HL-60/S4 treated with retinoic acid at 250 ng/mL for 4 days and 3 days (cell line): ENCODE data around the gene SLC38A10.

ENCODE experiments used
- in situ Hi-C: fragments of 300-500 bp; cut with MboI; formaldehyde crosslinking; loops from 2 replicates; pipeline ENCODE4 v1.7.0; 2022; ENCODE audit warnings: low sequenced_read_pairs

SLC38A10 gene

DNA sequence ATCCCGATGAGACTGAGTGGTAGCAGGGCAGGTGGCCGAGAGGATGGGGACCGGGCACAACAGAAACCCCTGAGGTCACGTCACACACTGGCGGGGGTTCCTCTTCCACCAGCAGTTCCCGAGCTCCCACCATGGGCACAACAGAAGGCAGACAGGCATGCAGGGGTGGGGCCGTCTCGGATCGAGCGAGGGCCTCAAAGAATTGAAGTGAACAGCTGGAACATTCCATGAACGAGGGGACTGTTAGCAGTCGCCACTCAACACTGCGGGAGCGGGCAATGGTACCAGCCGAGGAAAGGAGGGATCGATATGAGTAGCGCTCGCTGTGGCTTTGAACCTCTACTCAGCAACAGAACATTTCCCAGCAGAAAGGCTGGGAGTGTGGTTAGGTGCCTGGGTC is 77.6 kb downstream of the SLC38A10 start:
- in situ Hi-C loops = no loop called here

DNA sequence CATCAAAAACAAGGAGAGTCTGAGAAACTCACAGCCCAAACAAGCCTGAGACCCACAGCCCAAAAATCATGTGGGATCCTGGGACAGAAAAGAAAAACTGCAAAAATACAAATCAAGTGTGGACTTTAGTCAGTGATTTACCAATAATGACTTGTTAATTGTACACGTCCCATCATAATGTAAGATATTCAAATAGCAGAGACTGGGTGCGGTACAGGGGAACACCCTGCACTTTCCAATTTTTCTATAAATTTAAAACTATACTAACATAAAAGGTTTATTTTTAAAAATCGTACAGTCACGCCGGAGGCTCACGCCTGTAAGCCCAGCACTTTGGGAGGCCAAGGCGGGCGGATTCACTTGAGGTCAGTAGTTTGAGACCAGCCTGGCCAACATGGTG is 81.1 kb downstream of the SLC38A10 start:
- in situ Hi-C loops = no loop called here

DNA sequence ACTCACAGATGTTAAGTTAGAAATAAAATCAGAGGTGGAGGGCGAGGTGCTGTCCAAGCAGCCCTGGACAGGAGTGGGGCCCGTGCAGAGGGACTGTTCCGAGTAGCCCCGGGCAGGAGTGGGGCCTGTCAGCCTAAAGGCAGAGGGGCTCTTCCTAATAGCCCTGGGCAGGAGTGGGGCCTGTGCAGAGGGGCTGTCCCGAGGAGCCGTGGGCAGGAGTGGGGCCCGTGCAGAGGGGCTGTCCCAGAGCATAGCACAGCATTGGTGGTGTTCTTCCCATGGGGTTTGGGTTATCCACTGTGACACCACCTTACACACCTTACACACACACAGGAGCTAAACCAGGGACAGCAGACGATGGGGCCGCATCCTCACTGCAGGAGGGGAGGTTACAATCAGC is 82.7 kb downstream of the SLC38A10 start:
- in situ Hi-C loops = no loop called here

DNA sequence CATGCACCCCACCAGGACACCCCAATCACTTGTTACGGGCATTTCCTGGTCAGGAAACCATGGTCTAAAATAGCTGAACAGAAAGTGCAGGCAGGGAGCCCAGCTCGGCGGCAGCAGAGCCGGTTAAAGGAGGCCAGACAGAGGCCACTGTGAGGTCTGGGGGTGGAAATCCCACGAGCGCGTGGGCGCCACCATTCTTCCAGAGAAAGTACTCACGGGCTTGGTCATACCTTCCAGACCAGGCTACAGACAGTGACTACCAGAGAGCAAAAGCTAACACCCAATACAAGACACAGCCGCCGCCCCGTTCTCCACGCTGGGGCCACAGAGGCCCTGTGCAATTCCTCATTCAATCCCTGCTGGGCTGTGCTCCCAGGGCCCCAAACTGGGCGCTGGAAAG is 84.2 kb downstream of the SLC38A10 start:
- in situ Hi-C loops = no loop called here

DNA sequence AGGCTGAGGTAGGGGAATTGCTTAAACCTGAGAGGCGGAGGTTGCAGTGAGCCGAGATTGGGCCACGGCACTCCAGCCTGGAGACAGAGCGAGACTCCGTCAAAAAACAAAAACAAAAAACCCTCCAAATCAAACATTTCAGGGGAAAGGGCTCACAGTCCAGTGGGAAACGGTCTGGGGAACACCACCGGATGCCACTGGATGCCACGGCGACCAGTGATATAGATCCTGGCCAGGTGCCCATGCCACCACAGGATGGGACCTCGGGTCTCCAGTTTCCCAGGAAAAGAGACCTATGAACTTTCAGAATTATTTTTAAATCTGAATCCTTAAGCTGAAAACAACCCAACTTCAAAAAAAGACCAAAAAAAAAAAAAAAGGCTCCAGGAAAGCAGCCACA is 84.6 kb downstream of the SLC38A10 start:
- in situ Hi-C loops = no loop called here

DNA sequence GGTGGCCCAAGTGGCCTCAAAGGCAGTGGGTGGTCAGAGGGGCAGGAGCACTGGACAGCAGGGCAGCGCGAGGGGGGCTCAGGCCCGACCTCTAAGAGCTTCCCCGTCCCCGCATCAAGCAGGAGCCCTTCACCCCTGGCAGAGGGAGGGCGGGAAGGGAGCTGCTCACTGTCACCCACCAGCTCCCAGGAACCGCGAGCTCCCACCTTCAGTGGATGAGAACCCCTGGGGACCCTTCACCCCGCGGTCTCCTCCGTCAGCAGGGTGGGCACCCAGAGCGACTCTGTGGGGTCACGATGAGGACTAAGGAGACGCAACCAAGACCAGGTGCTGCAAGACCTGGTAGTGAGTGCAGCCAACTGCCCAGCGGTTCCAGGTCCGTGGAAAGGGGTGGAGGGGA is 86.0 kb downstream of the SLC38A10 start:
- in situ Hi-C loops = no loop called here

DNA sequence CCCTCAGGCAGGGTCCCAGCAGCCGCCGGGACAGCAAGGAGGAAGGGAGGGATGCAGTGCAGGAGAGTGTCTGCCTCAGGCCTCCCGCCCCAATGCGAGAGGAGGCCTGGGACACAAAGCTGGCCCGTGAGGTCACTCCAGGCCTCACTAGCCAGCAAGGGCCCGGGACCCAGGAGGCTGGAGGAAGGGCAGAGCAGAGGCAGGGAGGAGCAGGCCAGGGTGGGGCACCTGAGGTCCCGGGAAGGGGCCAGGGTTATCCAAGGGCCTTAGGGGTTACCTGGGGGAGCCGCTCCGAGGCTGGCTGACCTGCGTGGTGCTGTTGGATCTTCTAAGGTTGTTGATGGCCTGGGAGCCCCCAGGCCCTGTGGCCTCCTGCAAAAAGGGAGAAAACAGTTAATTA is 86.5 kb downstream of the SLC38A10 start:
- in situ Hi-C loops = no loop called here

DNA sequence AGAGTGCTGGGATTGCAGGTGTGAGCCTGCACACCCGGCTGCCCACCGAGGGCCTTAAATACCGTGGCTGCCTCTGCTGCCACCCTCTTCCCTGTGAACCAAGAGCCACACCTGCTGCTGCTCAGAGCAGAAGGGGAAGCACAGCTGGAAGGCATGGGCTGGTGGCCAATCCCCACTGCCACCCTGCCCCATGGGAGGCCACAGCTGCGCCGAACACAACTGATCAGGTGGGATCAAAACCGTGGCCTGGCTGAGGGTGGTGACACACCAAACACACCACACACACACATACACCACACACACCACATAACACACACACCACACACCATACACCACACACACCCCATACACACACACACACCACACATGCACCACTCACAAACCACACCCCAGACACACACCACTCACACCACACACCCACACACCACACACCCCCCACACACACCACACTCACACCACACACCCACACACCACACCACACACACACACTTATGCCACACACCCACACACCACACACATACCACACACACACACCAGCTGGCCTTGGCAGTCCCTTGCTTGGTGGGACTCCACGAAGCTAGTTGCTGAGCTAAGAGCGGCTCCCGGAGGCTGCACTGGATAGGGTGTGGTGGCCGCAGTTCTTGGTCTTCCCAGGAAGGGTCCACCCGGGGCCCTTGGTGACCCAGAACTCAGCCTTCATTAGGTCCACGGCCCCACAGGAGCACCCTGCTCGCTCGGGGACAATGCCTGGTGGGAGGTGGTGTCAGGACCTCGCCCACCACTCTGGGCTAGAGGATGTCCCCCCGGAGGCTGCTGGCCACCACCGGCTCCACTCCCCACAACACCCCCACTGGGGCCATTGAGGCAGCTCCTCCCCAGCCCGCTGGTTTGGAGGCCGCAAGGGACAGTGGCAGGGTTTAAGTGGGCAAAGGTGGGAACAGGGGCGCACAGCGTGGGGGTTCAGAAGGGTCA is 87.2 kb downstream of the SLC38A10 start:
- in situ Hi-C loops = no loop called here

DNA sequence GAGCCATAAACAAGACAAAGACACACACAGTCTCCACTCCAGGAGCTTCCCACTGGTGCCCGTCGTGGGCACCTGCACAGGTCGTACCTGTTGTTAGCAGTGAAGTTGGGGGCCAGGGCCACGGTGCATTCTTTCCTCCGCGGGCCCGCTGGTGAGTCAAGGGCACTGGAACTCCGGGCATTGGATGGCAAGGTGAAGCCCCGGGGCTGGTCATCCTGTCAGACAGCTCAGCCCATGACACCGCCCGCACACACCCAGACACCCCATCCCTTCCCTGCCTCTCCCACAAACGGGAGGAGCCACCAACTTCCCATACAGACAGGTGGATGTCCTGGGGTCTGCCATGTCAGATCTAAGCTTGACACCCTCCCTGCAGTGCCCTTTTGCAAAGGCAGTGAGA is 88.5 kb downstream of the SLC38A10 start:
- in situ Hi-C loops = no loop called here

DNA sequence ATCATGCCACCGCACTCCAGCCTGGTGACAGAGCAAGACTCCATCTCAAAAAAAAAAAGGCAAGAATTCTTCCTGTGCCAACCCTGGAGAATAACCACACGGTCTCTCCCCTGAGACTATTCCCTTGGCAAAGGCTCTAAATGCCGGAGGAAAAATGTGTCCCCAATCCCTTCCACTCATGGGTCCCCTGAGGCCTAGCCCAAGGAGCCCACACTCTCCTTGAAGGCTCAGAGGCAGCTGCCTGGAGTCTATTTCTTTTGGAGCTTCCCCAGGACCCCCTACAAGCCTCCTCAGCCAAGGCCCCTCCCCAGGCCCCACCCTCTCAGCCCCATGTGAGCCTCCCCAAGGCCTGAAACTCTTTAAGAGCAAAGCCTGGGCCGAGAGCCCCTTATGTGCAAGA is 88.9 kb downstream of the SLC38A10 start:
- in situ Hi-C loops = no loop called here

DNA sequence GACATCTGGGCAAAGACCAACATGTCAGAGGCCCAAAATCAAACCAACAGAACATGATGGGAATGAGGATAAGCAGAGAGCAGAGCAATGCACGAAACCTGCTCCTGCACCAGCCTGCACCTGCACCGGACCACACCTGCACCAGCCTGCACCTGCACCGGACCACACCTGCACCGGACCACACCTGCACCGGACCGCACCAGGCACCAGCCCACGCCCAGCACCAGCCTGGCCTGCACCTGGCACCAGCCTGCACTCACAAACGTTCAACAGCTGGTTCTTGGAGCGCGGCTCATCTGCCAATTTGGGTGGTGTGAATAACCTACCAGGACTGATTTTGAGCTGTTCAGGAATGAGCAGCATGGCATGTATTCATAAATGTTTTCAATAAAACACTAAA is 90.5 kb downstream of the SLC38A10 start:
- in situ Hi-C loops = no loop called here

DNA sequence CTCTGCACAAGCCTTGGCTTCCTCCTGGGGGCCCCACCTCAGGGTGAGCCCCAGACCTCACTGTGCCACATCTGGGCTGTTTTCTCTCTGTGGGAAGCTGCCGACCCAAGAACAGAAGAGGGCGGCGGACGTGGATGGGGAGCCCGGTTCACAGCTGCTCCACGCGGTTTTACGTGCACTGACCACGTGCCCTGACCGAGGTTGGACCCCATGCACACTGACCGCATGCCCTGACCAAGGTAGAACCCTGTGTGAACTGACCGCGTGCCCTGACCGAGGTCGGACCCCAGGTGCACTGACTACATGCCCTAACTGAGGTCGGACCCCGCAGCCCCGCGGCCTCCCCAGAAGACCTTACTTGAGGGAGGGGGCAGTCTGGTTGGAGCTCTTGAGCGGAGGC is 92.0 kb downstream of the SLC38A10 start:
- in situ Hi-C loops = no loop called here

DNA sequence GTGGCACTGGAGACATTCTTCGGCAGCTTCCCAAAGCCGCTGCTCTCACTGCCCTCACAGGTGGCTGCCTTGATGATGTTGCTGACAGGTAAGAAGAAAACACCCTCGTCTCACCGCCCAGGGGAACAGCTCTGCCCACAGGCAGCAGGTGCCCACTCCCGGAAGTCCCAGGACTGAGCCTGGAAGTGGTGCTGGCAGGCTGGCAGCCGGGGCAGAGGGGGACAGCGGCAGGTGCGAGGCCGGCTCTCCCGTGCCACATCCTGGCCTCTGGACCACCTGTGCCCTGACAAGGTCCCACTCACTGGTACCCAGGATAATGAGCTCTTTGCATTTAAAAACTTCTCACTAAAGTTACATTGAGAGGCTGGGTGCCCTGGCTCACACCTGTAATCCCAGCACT is 92.8 kb downstream of the SLC38A10 start:
- in situ Hi-C loops = no loop called here

DNA sequence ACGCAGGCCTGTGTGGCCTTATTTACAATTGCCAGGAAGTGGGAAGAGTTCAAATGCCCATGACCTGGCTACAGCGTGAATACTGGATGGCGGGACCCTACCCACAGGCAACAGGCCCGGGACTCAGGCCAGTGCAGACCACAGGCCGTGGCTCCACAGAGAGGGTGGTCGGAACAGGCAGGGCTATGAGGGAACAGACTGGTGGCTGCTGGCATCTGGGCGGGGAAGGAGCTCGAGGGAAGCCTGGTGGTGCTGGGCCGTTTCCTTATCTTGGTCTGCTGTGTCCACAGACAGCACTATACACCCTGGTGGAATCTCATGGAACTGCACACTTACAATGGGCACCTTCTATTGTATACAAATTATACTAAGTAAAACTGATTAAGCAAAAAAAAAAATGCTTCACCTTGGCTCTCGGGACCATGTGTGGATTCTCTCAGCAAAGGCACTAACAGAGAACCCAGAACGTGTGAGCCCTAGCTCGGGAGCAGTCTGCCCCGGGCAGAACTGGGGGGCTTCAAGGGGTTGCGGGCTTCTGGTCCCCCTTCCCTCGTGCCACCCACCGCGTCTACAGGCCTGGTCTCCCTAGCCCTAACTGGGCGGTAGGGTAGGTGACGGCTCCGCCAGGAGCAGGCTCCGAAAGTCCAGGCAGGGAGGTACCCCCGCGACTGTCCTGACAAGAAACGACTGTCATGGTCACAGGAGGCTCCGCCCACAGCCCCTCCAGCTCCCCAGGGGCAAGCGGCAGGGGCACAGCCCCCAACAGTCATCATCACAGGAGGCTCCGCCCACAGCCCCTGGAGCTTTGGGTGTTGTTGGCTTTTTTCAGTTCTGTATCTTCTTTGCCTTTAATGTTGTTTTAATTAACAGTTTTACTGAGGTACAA is 94.2 kb downstream of the SLC38A10 start:
- in situ Hi-C loops = no loop called here

DNA sequence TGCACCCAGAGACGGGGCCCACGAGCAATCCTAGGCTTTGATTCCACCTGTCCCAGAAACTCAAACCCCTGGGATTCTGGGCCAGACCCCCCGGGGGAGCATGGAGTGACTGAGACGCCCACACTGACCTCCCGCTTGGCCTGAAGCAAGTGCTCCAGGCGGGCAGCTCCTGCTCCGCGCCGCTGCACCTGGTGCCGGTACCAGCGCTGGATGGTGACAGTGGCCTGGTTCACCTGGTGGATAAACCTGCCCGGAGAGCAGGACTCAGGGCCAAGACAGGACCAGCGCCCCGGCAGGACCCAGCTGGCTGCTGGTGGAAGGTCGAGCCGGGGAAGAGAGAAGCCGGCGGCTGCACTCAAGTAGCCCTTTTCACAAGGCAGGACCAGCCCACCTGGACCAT is 94.9 kb downstream of the SLC38A10 start:
- in situ Hi-C loops = no loop called here

DNA sequence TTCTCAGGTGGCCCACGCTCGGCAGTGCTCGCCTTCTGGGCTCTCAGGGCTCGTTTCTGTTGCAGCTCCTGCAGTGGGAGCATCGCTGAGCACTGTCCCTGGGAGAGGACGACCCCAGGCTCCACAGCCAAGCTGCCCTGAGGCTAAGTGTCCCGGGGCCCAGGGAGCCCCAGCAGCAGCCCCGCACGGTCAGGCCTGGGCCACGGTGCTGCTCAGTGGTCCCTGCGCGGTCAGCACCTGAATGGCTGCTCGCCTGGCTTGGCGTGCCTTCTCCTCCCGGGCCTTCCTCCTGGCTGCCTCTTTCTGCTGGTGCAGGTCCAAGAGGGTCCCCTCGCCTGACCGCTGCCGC is 95.7 kb downstream of the SLC38A10 start:
- in situ Hi-C loops = no loop called here

DNA sequence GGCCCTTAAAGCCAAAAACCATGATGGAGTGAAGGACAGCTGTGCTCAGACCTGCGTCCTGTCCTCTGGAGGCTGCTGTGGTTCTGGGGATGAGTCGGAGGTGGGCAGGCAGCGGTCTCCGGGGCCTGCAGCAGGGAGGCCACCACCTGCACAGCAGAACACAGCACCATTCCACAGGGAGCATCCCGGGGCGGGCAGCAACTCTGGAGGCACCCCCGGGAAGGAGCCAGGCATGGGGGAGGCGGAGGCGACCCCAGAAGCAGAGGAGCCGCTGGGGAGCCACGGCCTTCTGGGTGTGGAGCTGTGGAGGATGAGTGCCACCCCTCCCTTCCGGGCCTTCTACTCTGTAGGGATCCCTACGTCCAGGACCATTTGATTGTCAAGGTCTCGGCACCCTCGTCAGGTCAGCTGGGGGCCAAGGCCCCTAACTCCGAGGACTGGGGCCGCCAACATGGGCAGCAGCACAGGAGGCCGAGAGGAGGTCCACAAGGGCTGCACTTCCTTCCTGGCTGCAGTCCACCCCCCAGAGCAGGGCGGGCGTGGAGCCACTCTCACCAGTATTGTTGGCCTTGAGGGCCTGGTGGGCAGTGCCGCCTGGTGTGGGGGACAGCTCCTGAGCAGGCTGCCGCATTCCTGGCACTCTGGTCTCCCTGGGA is 96.2 kb downstream of the SLC38A10 start:
- in situ Hi-C loops = no loop called here

DNA sequence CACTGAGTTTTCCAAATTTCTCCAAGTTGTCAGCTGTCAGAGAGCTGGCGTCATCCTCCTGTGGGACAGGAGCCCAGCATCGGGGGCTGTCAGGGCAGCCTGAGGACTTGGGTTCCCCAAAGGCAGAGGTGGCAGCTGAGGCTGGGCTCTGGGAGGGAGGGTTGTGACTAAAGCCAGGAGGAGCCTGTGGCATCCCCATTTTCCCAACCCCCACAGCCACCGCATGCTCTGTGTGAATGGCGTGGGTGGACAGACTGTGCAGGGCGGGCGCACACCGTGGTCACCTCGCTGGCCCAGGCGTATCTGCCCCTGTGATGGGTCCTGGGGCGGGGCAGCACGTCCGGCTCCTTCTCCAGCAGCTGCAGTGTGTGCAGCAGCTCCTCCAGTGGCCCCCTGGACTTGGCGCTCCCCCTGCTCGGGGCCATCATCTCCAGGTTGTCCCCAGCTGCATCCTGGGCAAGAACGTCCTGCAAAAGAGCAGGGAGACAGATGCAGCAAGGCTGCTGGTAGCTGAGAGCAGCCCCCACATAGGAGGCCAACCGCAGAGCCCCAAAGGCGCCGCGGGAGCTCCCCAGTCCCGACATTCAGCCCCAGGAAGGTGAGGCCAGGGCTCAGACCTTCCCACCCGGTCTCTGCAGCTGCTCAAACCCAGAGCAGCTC is 97.1 kb downstream of the SLC38A10 start:
- in situ Hi-C loops = no loop called here

DNA sequence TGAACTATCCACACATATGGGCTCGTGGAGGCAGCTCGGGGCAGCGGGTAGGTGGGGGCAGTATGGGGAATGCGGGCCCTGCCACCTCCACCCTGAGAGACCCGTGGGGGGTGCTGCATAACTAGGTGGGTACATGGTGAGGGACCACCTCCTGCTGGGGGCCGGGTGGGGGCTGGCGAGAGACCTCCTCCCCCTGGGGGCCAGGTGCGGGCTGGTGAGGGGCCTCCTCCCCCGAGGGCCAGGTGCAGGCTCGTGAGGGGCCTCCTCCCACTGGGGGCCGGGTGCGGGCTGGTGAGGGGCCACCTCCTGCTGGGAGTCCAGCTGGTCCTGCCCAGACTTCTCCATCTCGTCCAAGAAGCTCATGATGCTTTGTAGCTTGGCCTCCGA is 97.7 kb downstream of the SLC38A10 start:
- in situ Hi-C loops = no loop called here

DNA sequence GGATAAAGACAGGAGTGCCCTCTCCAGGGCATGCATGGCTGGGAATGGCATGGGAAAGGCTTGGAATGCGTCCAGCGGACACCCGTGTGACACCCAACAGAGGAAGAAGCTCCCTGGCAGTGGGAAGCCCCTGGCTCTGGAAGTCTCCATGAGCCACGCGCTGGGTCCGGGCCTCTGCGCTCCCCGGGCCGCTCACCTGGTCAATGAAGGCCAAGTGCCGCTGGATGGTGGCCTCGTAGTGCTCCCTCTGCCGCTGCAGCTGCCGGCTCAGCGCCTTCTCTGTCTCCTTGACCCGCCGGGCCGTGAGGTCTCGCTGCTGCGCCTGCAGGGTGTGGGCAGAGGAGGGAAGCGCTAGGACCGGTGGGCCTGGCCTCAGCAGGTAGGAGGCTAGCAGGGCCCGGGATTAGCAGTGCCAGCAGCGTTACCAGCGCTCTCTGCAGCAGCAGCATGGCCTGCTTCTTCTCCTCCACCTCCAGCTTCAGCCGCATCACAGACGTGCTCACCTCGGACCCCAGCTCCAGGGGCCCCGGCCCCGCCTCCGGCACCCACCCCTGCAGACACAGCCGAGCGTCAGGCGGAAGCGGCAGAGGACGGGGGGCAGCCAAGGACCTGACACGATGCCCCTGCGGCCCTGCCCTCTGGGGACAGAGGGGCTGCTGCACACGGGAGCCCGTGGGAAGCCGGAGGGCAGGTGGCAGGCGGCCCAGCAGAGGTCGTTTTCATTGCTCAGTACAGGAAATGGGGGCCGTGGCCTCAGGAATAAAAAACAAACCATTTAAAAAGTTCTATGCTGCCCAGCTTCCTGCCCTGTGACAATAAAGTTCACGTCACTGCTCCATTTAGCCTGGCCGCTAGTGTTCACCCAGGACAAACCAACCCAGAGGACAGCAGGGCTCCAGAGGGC is 98.3 kb downstream of the SLC38A10 start:
- in situ Hi-C loops = no loop called here
